ENCODE measurements around the gene DNAJC24.

DNAJC24 gene

DNA sequence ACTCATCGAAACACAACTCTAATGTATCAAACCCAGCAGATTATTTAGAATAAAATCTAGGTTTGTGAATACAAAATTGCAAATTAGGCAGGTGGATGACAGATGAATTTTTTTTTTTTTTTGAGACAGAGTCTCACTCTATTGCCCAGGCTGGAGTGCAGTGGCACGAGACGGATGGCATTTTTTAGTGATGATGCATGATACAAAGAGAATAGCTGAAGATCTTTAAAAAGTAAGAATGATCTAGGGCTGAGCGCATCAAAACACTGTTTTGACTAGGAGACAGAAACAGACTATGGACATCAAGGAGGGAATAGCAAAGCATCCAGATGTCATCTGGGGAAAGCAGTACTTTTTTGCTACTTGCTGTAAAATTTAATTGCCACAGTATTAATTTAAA is 76.0 kb downstream of the DNAJC24 start:
- no peak for DNase-seq (ENCODE audit: low spot score)
- TF ChIP-seq, protein P1, sequence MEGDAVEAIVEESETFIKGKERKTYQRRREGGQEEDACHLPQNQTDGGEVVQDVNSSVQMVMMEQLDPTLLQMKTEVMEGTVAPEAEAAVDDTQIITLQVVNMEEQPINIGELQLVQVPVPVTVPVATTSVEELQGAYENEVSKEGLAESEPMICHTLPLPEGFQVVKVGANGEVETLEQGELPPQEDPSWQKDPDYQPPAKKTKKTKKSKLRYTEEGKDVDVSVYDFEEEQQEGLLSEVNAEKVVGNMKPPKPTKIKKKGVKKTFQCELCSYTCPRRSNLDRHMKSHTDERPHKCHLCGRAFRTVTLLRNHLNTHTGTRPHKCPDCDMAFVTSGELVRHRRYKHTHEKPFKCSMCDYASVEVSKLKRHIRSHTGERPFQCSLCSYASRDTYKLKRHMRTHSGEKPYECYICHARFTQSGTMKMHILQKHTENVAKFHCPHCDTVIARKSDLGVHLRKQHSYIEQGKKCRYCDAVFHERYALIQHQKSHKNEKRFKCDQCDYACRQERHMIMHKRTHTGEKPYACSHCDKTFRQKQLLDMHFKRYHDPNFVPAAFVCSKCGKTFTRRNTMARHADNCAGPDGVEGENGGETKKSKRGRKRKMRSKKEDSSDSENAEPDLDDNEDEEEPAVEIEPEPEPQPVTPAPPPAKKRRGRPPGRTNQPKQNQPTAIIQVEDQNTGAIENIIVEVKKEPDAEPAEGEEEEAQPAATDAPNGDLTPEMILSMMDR (IDR thresholded peaks at IDR 0.05; ENCODE audit: extremely low read depth, missing control alignments) = no peak

DNA sequence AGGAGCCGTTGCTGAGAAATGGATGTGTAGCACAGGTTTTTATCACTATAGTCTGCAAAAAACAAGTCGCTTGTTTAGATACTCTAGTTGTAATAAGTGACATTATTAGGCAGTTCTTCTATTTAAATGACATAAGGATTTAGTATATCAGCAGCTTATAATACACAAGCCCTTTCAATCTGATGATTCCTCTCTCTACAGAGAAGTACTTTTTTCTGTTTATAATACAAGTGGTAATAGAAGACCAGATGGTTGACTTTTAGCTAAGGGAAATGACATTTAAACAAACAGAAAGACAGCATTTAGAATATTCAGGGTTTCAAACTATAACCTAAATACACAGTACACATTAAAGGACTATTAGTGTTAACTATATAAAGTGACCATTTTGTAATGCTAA is 79.4 kb downstream of the DNAJC24 start:
- TF ChIP-seq, protein P1 (IDR thresholded peaks at IDR 0.05; ENCODE audit: extremely low read depth, missing control alignments) = no peak
- no peak for DNase-seq (ENCODE audit: low spot score)

DNA sequence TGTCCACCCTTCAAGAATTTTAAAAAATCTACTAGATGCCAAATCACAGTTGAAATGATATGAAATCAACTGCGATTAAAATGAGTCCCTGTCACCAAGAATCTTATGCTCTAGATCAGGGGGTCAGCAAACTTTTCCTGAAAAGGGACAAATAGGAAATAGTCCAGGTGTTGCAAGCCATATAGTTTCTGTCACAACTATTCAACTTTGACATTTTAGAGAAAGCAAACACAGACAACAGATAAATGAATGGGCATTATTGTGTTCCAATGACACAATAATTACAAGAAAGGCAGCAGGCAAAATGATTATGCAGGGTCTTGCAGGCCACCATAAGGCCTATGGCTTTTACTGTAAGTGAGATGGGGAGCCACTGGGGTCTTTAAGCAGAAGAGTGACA is 81.2 kb downstream of the DNAJC24 start:
- DNase-seq (ENCODE audit: low spot score) = no peak
- TF ChIP-seq, protein P1 (IDR thresholded peaks at IDR 0.05; ENCODE audit: extremely low read depth, missing control alignments) = no peak

DNA sequence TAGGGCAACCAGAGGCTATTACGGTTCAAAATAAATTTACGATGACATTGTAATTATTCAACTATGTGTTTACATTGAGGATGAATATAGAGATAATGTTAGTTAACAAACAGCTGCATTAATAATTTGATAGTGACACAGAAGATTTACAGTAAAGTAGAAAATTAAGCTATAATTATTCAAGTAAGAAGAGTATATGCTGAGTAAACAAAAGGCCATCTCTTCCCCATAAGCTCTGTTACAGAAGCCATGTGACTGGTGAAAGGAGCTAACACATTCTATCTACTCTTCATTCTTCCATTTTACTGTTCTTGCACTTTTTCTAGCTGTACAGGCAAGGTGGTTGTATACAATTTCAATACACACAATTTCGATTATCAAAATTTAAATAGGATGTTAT is 85.5 kb downstream of the DNAJC24 start:
- TF ChIP-seq, protein P1 (IDR thresholded peaks at IDR 0.05; ENCODE audit: extremely low read depth, missing control alignments) = no peak
- no peak for DNase-seq (ENCODE audit: low spot score)

DNA sequence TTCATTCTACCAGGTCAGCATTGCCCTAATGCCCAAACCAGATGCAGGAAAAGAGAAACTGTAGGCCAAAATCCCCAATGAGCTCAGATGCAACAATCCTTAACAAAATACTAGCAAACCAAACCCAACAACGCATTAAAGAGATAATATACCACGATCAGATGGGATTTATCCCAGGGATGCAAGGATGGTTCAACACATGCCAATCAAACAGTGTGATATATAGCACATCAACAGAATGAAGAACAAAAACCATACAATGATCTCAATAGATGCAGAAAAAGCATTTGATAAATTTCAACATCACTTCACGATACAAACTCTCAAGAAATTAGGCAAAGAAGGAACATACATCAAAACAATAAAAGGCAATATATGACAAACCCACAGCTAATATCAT is 94.8 kb downstream of the DNAJC24 start:
- no peak for DNase-seq (ENCODE audit: low spot score)
- TF ChIP-seq, protein P1 (IDR thresholded peaks at IDR 0.05; ENCODE audit: extremely low read depth, missing control alignments) = no peak

DNA sequence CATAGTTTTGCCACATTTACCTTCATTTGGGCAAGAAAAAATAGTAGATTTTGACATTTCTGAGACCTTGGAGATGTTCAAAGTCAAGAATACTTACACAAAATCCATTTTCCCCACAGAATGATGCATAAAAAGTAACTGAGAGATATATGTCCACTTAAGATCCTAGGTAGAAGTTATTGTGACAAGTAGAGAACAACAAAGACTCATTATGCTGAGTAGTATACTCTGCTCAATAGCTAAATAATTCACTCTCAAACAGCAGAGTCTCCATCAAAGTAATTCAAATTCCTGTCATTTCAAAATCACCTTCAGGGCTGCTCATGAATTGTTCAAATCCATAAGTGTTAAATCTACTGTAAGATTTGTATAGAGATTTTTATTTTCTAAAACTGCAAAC is 104.4 kb downstream of the DNAJC24 start:
- DNase-seq (ENCODE audit: low spot score) = no peak
- TF ChIP-seq, protein P1 (IDR thresholded peaks at IDR 0.05; ENCODE audit: extremely low read depth, missing control alignments) = no peak

DNA sequence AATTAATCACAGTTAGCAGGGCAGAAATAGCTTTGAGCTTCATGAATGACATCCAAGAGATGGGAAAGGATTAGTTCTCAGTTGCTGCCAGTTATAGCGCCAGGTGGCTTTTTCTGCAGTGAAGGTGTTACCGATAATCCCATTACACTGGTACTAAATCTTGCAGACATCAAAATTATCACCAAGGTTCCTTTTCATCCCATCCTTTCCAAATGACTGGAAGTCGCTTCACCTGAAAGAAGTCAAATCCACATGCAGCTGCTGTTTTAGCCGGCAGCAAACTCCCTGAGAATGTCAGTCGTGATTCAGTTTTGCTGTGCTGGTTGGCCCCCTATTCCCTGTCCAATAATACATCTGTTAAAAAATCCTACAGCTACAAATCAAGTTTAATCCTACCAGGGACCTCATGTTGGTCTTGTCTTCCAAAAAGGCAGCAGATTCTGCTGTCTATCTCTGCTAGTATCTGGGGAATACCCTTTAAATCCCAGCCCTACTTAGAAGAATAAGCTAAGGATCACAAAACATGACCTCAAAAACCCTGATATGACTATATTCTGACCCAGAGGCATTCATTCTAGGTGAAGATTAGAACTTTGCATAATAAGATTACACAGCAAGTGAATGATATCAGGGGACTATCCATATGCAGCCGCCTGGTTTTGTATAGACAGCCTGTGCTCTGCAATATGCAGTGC is 108.0 kb downstream of the DNAJC24 start:
- TF ChIP-seq, protein P1 (IDR thresholded peaks at IDR 0.05; ENCODE audit: extremely low read depth, missing control alignments) = no peak
- DNase-seq (ENCODE audit: low spot score) = no peak

All from GM20000 (cell line).